ENCODE results near the gene ZNF365.

ZNF365 gene

GRCh38 chr10:62450912-62451610 is 76.9 kb downstream of the ZNF365 start:
- no peak for TF ChIP-seq CTCF (IDR thresholded peaks at IDR 0.05; ENCODE audit: low read length, missing control alignments)
- no peak for DNase-seq (ENCODE audit: low read depth)
- no peak overlapping the region for H3K4me3 ChIP-seq (replicated peaks; ENCODE audit: low read depth, low read length)

GRCh38 chr10:62451611-62451975 is 77.4 kb downstream of the ZNF365 start:
- no peak overlapping the region for H3K4me3 ChIP-seq (replicated peaks; ENCODE audit: low read depth, low read length)
- TF ChIP-seq CTCF (IDR thresholded peaks at IDR 0.05; ENCODE audit: low read length, missing control alignments) = no peak
- DNase-seq (ENCODE audit: low read depth) = no peak

Measured in fibroblast of pulmonary artery (primary cell).